SK-N-SH treated with all-trans-retinoic acid at 6 μM for 48 hours (cell line): ENCODE results near the gene HEATR1.
"Not testable (repeated sequence)": the region's sequence is repeated elsewhere in the genome, so short reads cannot be mapped to it uniquely, and the experiment has no call there.

Source experiments
- CREB5 ChIP-seq: fragments of 250-450 bp; sonication (Bioruptor Pico); IDR thresholded peaks from 2 replicates; pipeline ENCODE4 v1.5.1; 2020; ENCODE audit warnings: low read depth, mild to moderate bottlenecking, moderate library complexity
- CSDC2 ChIP-seq: fragments of 250-450 bp; sonication (Bioruptor Pico); IDR thresholded peaks from 2 replicates; pipeline ENCODE4 v1.5.0; 2020; ENCODE audit warnings: mild to moderate bottlenecking, moderate library complexity
- CSRNP3 ChIP-seq: fragments of 250-450 bp; sonication (Bioruptor Pico); IDR thresholded peaks from 2 replicates; pipeline ENCODE4 v1.5.1; 2021; ENCODE audit warnings: mild to moderate bottlenecking, moderate library complexity
- TCF4 ChIP-seq: fragments of 250-450 bp; sonication (Bioruptor Pico); IDR thresholded peaks from 2 replicates; pipeline ENCODE4 v1.8.0; 2021; ENCODE audit warnings: mild to moderate bottlenecking, moderate library complexity, borderline replicate concordance
- TSHZ2 ChIP-seq: fragments of 250-450 bp; sonication (Bioruptor Pico); IDR thresholded peaks from 2 replicates; pipeline ENCODE4 v1.5.0; 2020; ENCODE audit warnings: mild to moderate bottlenecking, moderate library complexity
- ZNF565 ChIP-seq: fragments of 450-650 bp; formaldehyde crosslinking; conservative IDR thresholded peaks from 2 replicates; pipeline ENCODE4 v1.5.0; 2020; ENCODE audit warnings: low read depth, mild to moderate bottlenecking, moderate library complexity

GRCh38 chr1:236504338-236504737 lies 100.0 kb downstream of the HEATR1 start:
- not testable (repeated sequence) for TF ChIP-seq CSDC2; CREB5; ZNF565 (CRISPR knock-in tag); CSRNP3 (CRISPR knock-in tag); TCF4 (CRISPR knock-in tag); TSHZ2
